K562 treated with DMSO at 1 percent for 4 hours (cell line): ENCODE data around the gene UBE2K. TPM values are rescaled to one million over a fixed set of nuclear protein-coding genes. Genes with fewer than 3 reads are reported as not detected.

Source experiments
- total RNA-seq: library from RNA; unstranded; fragments of 300-600 nt; gene quantifications from 2 replicates; pipeline ENCODE4 v1.2.3, GENCODE V29; 2022; ENCODE audit not compliant: insufficient read depth

UBE2K gene, protein sequence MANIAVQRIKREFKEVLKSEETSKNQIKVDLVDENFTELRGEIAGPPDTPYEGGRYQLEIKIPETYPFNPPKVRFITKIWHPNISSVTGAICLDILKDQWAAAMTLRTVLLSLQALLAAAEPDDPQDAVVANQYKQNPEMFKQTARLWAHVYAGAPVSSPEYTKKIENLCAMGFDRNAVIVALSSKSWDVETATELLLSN
- total RNA-seq, result 24.8 and 35.7 TPM in 2 replicates

GRCh38 chr4:39697740-39698423 lies at the start of gene UBE2K:
UBE2K (plus strand) TSS chr4:39698136; CDS start chr4:39698328, 192 bp downstream.

Other genes starting within 250 kb of the UBE2K start
- 3,129 and 3,526 TPM in 2 replicates for gene RPL9, start 239.2 kb upstream of the UBE2K start, total RNA-seq
- gene LIAS, start 239.1 kb upstream of the UBE2K start, total RNA-seq, result 14.9 and 17.4 TPM in 2 replicates
- gene UGDH, start 170.7 kb upstream of the UBE2K start, total RNA-seq, result 5.7 and 9.0 TPM in 2 replicates
- gene SMIM14, start 59.3 kb upstream of the UBE2K start, total RNA-seq, result 6.8 and 8.4 TPM in 2 replicates